SJCRH30 (cell line): Measurements from ENCODE around the gene MXI1. TPM values are rescaled to one million over a fixed set of nuclear protein-coding genes. Genes with fewer than 3 reads are reported as not detected.
"Not testable (repeated sequence)": the region's sequence is repeated elsewhere in the genome, so short reads cannot be mapped to it uniquely, and the experiment has no call there.

Experiments used
- DNase-seq, 2 experiments: peaks; one replicate each; pipeline ENCODE4 v3.0.0-alpha.2; 2015 to 2020
- H3K27ac ChIP-seq: fragments of 250-450 bp; sonication (Bioruptor Pico); 2 replicates; pipeline ENCODE4 v1.5.1; 2020; ENCODE audit warnings: mild to moderate bottlenecking, moderate library complexity
- H3K27me3 ChIP-seq: fragments of 250-450 bp; sonication (Bioruptor Pico); 2 replicates; pipeline ENCODE4 v1.5.1; 2020; ENCODE audit warnings: mild to moderate bottlenecking, moderate library complexity
- H3K36me3 ChIP-seq: fragments of 250-450 bp; sonication (Bioruptor Pico); 2 replicates; pipeline ENCODE4 v1.5.1; 2020; ENCODE audit warnings: mild to moderate bottlenecking, moderate library complexity
- H3K4me1 ChIP-seq: fragments of 250-450 bp; sonication (Bioruptor Pico); 2 replicates; pipeline ENCODE4 v1.5.1; 2020; ENCODE audit warnings: mild to moderate bottlenecking, moderate library complexity
- H3K4me3 ChIP-seq: fragments of 250-450 bp; sonication (Bioruptor Pico); 2 replicates; pipeline ENCODE4 v1.5.1; 2020; ENCODE audit warnings: mild to moderate bottlenecking, moderate library complexity
- H3K9me3 ChIP-seq: fragments of 250-450 bp; sonication (Bioruptor Pico); replicated peaks from 2 replicates; pipeline ENCODE4 v1.5.1; 2020; ENCODE audit warnings: mild to moderate bottlenecking, moderate library complexity
- total RNA-seq: library from RNA; depleted of rRNA; stranded (reverse); fragments of >200 nt; shearing (Covaris generic); gene quantifications from 2 replicates; pipeline ENCODE4 v1.2.3, GENCODE V29; 2014

MXI1 gene
- total RNA-seq, 1 experiment from 2014 or later = 12.4 TPM

DNA sequence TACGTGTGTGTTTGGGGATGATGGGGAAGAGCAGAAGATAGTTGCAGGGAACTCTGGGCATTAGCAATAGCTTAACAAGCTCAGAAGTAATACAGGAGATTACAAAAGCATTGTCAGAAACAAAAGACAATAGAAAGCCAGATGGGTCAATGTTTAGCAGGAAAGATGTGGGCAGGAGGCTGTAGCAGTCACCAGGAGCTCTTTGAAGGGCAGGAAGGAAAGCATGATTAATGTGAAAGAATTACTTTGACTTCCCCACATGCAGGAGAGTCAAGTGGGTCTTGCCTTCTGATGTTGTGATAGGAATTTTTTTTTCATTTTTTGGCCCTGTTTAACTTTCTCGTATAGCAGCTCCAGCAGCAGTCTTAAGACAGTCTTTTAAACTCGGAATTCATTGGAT is 103.3 kb downstream of the MXI1 start:
- Histone ChIP-seq H3K27me3 (no peaks in the 10 kb centered on the region), H3K9me3 (no peaks in the 10 kb centered on the region), H3K36me3 (no peaks in the 10 kb centered on the region), H3K4me1 (no peaks in the 10 kb centered on the region), H3K27ac (no peak overlapping the region), H3K4me3 (no peak overlapping the region)
- no peak for DNase-seq

DNA sequence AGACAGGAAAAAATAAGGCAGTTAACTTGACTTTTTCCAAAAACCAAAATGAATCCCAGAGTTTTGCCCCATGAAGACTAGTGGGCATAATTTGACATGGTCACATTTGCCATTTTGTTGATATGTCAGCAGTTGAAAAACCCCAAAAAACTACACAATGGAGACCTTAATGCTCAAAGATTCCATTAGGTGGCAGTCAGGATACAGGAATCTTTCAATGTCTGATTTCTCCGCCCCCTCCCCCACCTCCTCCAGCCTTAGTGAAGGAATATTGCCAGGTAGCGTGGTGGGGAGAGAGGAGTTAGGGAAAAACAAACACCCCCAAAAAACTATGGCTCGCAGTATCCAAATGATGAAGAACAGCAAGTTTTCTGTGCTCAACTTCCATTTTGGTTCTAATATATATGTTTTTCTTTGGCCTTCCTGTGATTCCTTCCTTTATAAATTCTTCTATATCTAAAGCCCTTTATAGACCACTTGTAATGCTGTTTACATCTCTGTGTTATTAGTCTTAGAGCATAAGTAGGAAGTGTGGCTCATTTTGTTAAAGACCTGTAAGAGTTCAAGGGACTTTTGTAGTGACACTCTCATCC is 104.0 kb downstream of the MXI1 start:
- Histone ChIP-seq H3K27ac (no peak overlapping the region), H3K27me3 (no peaks in the 10 kb centered on the region; the same call in 1 of the 2 replicates), H3K4me3 (no peak overlapping the region), H3K36me3 (no peaks in the 10 kb centered on the region), H3K4me1 (no peaks in the 10 kb centered on the region), H3K9me3 (no peaks in the 10 kb centered on the region)
- DNase-seq = peak; percentile 55 to 83

DNA sequence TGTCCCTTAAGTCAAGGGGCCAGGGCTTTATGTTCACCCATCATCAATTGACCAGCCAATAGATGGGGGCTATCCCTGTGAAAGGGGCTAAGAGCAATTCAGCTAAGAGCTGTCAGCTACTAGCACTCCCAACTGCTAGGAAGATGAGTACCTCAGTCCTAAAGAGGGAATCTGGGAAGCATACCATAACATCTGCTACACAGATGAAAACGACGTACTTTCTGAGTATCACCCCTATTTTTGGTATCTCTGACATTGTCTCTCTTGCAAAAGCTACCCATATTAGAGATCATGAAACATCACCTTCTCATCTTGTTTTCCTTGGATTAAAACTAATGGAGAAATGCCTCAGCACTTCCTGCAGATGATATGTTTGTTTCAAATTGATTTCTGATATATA is 104.8 kb downstream of the MXI1 start:
- no peaks in the 10 kb centered on the region for H3K36me3 ChIP-seq
- no peak for DNase-seq
- H3K4me1 ChIP-seq = no peaks in the 10 kb centered on the region
- no peaks in the 10 kb centered on the region for H3K9me3 ChIP-seq
- no peak overlapping the region for H3K4me3 ChIP-seq
- H3K27ac ChIP-seq = no peak overlapping the region
- H3K27me3 ChIP-seq = no peaks in the 10 kb centered on the region; the same call in 1 of the 2 replicates

DNA sequence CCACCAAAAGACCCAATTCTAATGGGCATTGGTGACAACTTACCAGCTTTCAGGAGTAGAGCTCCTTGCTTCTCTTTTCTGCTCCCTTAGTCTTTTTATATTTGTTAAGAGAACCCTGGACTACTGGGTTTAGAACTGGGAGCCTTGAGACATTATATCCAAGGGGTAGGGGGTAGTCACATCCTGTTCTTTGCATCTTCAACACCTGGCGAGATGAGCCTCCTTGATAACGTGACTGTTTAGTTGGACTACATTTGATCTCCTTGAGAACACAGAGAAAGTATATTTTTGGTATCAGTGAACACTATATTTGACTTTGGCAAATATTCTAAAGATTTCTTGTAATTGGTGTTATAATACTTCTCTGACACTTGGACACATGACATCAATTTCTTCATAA is 106.3 kb downstream of the MXI1 start:
- H3K27ac ChIP-seq = no peak overlapping the region
- H3K36me3 ChIP-seq = no peaks in the 10 kb centered on the region
- no peaks in the 10 kb centered on the region for H3K4me1 ChIP-seq
- H3K9me3 ChIP-seq = no peaks in the 10 kb centered on the region
- no peak overlapping the region for H3K4me3 ChIP-seq
- no peak for DNase-seq
- H3K27me3 ChIP-seq = no peaks in the 10 kb centered on the region; the same call in 1 of the 2 replicates

DNA sequence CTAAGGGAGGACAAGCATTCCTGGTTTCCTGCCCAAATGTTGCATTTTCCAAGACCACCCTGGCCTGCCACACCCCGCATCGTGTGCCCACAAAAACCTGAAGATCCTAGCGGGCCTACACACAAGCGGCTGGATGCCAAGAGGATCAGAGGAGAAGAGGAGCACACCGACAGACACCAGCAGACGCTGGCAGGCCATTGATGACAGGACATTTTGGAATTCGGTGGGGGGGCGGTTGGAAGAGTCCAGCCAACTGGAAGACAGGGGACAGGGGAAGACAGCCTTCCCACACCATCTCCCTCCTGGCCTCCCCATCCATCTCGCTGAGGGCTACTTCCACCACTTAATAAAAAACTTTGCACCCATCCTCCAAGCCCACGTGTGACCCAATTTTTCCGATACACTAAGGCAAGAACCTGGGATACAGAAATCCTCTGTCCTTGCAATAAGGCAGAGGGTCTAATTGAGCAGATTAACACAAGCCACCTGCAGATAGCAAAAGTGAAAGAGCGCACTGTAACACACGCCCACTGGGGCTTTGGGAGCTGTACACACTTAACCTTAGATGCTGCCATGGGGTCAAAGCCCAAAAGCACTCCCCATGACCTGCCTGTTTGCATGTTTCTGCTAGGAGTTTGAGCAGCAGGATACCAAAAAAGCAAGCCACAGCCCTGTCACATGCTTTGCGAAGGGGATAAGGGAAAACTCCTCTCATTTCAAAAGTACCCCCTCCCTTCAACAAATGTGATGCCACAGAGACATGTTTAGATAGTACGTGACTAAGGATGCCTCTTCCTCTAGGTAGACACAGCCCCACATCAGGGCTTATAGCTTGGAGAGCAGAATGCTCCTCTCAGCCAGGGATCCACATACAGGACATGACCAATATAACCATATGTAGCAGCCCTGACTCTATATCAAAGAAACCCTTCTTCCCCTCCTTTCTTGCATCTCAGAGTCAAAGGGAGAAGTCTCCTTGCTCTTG is 110.8 kb downstream of the MXI1 start:
- Histone ChIP-seq H3K4me1 (no peaks in the 10 kb centered on the region), H3K27me3 (no peaks in the 10 kb centered on the region; the same call in 1 of the 2 replicates), H3K9me3 (peaks cover 8% of the 10 kb centered on the region; the same call in 1 of the 2 replicates), H3K4me3 (no peak overlapping the region), H3K27ac (no peak overlapping the region), H3K36me3 (no peaks in the 10 kb centered on the region)
- no peak for DNase-seq

DNA sequence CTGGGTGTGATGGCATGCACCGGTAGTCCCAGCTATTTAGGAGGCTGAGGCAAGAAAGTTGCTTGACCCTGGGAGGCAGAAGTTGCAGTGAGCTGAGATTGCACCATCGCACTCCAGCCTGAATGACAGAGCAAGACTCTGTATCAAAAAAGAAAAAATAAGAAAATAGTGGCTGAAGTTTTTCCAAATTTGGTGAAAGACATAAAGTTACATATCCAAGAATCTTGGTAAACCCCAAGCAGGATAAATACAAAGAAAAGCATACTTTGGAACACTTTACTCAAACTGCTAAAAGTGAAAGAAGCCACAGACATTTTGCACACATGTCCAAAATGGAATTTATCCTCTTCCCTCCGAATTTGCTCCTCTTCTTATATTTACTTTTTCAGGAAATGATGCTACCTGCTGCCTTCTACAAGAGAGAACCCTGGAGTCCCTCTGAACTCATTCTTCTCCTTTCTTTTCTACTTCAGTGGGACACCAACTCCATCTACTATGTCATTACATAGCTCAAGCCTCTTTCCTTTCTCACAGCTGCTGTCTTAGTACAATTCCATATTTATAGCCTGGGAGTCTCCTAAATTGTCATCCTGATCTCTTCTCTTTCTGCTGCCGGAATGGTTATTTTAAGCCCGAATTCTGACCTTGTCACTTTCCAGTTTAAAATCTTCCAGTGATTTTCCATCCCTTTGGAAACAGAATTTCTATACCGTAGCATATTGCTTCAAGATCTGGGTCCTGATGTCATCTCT is 114.6 kb downstream of the MXI1 start:
- Histone ChIP-seq H3K4me1 (peaks cover 10% of the 10 kb centered on the region; the same call in 1 of the 2 replicates), H3K4me3 (no peak overlapping the region), H3K27ac (no peak overlapping the region), H3K27me3 (no peaks in the 10 kb centered on the region), H3K9me3 (peaks cover 8% of the 10 kb centered on the region; the same call in 1 of the 2 replicates), H3K36me3 (no peaks in the 10 kb centered on the region)
- DNase-seq = no peak

DNA sequence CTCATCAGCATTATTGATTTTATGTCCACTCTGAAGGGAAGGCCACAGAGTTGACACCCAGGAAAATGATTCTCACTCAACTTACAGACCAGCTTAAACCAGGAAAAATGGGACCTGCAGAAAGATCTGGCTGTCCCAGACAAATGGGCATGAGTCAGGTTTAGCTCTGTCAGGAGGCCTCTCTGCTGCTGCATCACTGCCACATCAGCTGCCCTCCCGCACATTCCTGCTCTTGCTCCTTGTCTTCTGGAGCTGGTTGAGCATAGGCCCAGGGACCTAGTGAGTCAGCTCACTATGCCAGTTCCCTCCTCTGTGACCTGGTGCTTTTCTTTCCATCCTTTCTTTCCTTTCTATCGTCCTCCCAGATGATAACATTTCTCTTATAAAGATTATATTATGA is 116.1 kb downstream of the MXI1 start:
- H3K27ac ChIP-seq = no peak overlapping the region
- H3K27me3 ChIP-seq = no peaks in the 10 kb centered on the region
- H3K36me3 ChIP-seq = no peaks in the 10 kb centered on the region
- H3K4me1 ChIP-seq = peaks cover 10% of the 10 kb centered on the region; the same call in 1 of the 2 replicates
- H3K4me3 ChIP-seq = no peak overlapping the region
- DNase-seq = no peak
- H3K9me3 ChIP-seq = peaks cover 8% of the 10 kb centered on the region; the same call in 1 of the 2 replicates

DNA sequence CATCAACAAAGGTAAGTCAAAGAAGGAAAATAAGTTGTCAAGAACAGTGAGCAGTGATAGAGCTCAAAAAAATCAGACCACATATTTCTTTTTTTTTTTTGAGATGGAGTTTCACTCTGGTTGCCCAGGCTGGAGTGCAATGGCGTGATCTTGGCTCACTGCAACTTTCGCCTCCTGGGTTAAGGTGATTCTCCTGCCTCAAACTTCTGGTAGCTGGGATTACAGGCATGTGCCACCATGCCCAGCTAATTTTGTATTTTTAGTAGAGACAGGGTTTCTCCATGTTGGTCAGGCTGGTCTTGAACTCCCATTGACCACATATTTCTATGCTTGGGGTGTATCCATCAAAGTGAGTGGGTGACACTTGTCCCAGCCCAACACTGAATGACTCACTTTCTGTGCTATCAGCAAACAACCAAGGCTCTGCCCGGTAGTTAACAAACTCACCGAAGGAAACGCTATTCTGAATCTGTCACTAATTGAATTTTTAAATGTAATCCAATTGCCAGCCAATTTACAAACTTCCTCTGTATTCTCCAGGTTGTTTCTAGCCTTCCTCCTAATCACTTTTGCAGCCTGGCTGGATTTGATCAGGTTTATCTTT is 116.9 kb downstream of the MXI1 start:
- Histone ChIP-seq H3K4me1 (peaks cover 10% of the 10 kb centered on the region; the same call in 1 of the 2 replicates), H3K36me3 (no peaks in the 10 kb centered on the region), H3K27ac (no peak overlapping the region), H3K9me3 (peaks cover 8% of the 10 kb centered on the region; the same call in 1 of the 2 replicates), H3K4me3 (no peak overlapping the region), H3K27me3 (no peaks in the 10 kb centered on the region)
- DNase-seq = no peak

DNA sequence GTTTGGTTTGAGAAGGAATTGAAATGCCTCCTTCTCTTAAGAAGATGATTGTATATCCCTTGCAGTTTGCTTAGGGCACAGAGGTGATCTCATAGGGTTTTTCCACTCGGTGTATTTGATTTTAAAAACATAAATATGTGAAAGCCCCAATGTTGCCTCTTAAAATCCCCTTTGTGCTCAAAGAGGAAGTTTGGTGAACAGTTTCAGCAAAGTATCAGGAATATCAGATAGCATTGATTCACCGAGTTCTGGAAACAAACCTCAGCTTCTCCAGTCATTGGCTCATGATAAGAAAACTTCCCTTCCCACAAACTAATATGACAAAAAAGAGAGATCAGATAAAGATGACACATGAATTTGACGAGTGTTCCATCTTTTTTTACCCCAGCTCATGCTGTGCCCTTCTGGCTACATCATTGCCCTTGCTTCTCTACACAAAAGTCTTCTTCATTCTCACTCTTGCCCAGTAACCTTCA is 117.4 kb downstream of the MXI1 start:
- DNase-seq = no peak
- no peaks in the 10 kb centered on the region for H3K27me3 ChIP-seq
- H3K4me1 ChIP-seq = peaks cover 10% of the 10 kb centered on the region; the same call in 1 of the 2 replicates
- H3K4me3 ChIP-seq = no peak overlapping the region
- H3K9me3 ChIP-seq = peaks cover 11% of the 10 kb centered on the region; the same call in 1 of the 2 replicates
- H3K36me3 ChIP-seq = no peaks in the 10 kb centered on the region
- H3K27ac ChIP-seq = no peak overlapping the region

DNA sequence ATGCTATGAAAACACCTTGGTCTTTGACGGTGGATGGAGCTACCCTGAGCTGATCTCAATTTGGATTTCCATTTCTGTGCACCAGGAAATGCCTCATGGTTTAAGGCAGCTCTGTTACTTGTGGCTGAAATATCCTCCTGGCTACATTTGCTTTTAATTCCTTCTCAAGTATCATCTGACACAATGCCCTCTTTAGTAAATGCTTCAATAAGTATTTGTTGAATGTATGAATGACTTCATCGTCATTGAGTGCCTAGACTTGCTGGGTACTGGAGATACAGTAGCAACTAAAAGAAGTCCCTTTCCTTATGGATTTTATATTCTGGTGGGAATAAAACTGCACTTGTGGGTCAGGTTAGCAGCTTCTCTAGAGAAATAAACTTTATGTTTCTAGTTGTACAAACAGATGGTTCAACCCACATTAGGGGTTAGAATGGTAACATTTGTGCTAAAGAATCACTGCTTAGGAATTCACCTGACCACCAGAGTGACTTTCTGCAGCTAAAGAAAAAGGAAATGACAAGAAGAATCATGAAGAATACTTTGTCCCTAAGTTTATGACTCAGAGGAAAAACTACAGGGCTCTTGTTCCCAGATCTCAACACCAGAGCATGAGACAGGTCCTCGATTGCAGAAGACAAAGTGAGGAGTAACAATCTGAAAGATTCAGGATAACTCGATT is 119.1 kb downstream of the MXI1 start:
- no peak for DNase-seq
- peaks cover 10% of the 10 kb centered on the region; the same call in 1 of the 2 replicates for H3K4me1 ChIP-seq
- peaks cover 13% of the 10 kb centered on the region for H3K9me3 ChIP-seq
- H3K27ac ChIP-seq = no peak overlapping the region
- no peak overlapping the region for H3K4me3 ChIP-seq
- H3K36me3 ChIP-seq = no peaks in the 10 kb centered on the region
- no peaks in the 10 kb centered on the region for H3K27me3 ChIP-seq

DNA sequence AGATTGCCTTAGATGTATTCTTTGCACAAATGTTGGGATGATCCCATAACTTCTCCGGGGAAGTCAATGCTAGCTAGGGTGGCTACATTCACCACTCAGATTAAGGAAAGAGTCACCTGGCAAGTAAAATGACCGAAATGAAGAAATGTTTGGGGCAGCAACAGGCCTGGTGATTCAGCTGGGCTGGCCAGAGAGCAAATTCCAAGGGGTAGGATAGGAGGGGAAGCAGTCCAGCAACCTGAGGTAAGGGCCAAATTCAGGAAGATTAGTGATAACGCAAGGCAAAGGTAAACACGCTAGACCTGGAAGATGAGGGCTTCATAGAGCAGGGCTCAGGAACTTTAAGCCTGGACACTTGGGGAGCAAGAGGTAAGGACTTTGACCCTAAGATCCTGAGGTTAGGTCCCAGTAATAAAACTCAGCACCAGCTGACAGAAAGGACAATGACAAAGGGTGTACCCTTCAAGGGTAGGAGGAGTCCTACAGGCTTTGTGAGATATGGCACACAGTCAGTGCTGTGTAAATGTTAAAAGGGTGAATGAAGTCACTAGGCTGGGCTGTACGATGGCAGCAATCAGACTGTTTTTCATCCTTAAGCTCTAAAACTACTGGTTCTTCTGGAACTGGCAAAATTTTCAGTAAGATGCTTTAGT is 120.0 kb downstream of the MXI1 start:
- Histone ChIP-seq H3K27ac (no peak overlapping the region), H3K9me3 (peaks cover 13% of the 10 kb centered on the region), H3K27me3 (no peaks in the 10 kb centered on the region), H3K36me3 (no peaks in the 10 kb centered on the region), H3K4me3 (no peak overlapping the region), H3K4me1 (peaks cover 10% of the 10 kb centered on the region; the same call in 1 of the 2 replicates)
- no peak for DNase-seq

DNA sequence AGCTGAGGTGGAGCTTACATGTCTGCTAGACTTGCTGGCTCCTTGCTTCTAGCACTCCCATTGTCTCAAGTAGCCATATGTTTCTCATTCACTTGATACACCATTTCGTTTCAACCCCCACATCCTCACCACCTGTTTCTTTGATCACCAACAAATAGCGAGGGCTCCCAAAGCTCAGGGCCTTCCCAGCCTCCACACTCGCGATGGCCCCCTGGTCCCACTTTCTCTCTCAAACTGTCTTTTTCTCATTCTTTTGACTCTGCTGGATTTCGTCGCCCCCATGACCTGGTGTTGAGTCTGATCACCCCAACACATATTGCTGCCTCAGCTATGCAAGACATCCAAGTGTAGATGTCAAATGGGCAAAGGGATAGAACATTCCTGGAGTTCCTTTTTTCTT is 123.3 kb downstream of the MXI1 start:
- no peak overlapping the region for H3K27ac ChIP-seq
- peaks cover 11% of the 10 kb centered on the region for H3K4me1 ChIP-seq
- H3K9me3 ChIP-seq = peaks cover 13% of the 10 kb centered on the region
- no peak for DNase-seq
- no peak overlapping the region for H3K4me3 ChIP-seq
- no peaks in the 10 kb centered on the region for H3K36me3 ChIP-seq
- H3K27me3 ChIP-seq = no peaks in the 10 kb centered on the region

DNA sequence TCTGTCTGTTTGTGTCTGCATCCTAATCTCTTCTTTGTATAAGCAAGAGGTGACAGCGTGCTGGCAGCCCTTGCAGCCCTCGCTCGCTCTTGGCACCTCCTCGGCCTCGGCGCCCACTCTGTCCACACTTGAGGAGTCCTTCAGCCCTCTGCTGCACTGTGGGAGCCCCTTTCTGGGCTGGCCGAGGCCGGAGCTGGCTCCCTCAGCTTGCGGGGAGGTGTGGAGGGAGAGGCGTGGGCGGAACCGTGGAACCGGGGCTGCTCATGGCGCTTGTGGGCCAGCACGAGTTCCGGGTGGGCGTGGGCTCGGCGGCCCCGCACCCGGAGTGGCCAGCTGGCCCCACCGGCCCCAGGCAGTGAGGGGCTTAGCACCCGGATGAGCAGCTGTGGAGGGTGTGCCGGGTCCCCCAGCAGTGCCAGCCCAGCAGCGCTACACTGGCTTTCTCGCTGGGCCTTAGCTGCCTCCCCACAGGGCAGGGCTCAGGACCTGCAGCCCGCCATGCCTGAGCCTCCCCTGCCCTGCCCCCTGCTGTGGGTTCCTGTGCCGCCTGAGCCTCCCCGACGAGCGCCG is 123.9 kb downstream of the MXI1 start:
- H3K4me3 ChIP-seq, DNase-seq, H3K27ac ChIP-seq, H3K27me3 ChIP-seq, H3K36me3 ChIP-seq: not testable (repeated sequence)
- Histone ChIP-seq H3K4me1 (peaks cover 11% of the 10 kb centered on the region), H3K9me3 (peaks cover 13% of the 10 kb centered on the region)
